ENCODE measurements around the gene TMEM192. TPM values are rescaled to one million over a fixed set of nuclear protein-coding genes. Genes with fewer than 3 reads are reported as not detected.

The TMEM192 gene
- total and polyA plus RNA-seq, 2 of the 4 experiments (the other 2 are of a cell fraction): 7.7 to 17.2 TPM

- dilution Hi-C loops (cut with HindIII; ENCODE audit: low sequenced_read_pairs, unreplicated experiment): no loop called here
- H3K14ac ChIP-seq (replicated peaks; ENCODE audit: low read depth, low read length): no peak overlapping the region
- H4K8ac ChIP-seq (ENCODE audit: low read depth in 2 of 2, low read length in 2 of 2): no peak overlapping the region
- no peaks in the 10 kb centered on the region for H3K36me3 ChIP-seq (ENCODE audit: control insufficient read depth, insufficient read depth, low read length)
- H2BK15ac ChIP-seq (ENCODE audit: low read depth, low read length): no peak overlapping the region
- H2AFZ ChIP-seq (replicated peaks; ENCODE audit: low read length, poor library complexity): no peak overlapping the region
- H3K9ac ChIP-seq (ENCODE audit: low read depth, low read length): no peak overlapping the region
- no peak for ATAC-seq (ENCODE audit: low read depth)
- WGBS, 2 experiments (ENCODE audit: extremely low coverage in 2 of 2, insufficient read length in 1 of 2): no CpG with 5 or more reads among the region's 3 CpGs
- POLR2A ChIA-PET (ENCODE audit: unreplicated experiment): no interaction called here
- no peak overlapping the region for H3K4me2 ChIP-seq (ENCODE audit: low read depth, low read length)
- no peaks in the 10 kb centered on the region for H3K9me1 ChIP-seq (ENCODE audit: insufficient read depth, low read length)
- H3K4me3 ChIP-seq (ENCODE audit: insufficient read depth, low read depth, low read length): no peak overlapping the region
- H2BK20ac ChIP-seq (ENCODE audit: low read depth, low read length): no peak overlapping the region
- no peak overlapping the region for H3K23ac ChIP-seq (ENCODE audit: low read depth, low read length)
- in situ Hi-C loops (cut with MboI; ENCODE audit: low sequenced_read_pairs): no loop called here
- no peak overlapping the region for H3K27ac ChIP-seq (ENCODE audit: insufficient read depth, low read length)
- no peaks in the 10 kb centered on the region for H3K4me1 ChIP-seq (ENCODE audit: control insufficient read depth, insufficient read depth, low read length)
- H3K56ac ChIP-seq (ENCODE audit: extremely low read depth, insufficient read depth, low read length): no peak overlapping the region
- no peak overlapping the region for H4K5ac ChIP-seq (ENCODE audit: low read depth, low read length)
- TF ChIP-seq MXI1 (IDR thresholded peaks at IDR 0.05; ENCODE audit: borderline replicate concordance, low read depth, low read length) (no peak), RAD21 (IDR thresholded peaks at IDR 0.05; ENCODE audit: low read length) (no peak), MAZ (IDR thresholded peaks at IDR 0.05; ENCODE audit: borderline replicate concordance, low read depth, low read length) (no peak), CHD1 (IDR thresholded peaks at IDR 0.05; ENCODE audit: low read depth, low read length) (no peak), FOS (IDR thresholded peaks at IDR 0.05; ENCODE audit: low read depth, low read length) (no peak), BHLHE40 (IDR thresholded peaks at IDR 0.05; ENCODE audit: low read depth, low read length) (no peak), POLR2A (IDR thresholded peaks at IDR 0.05; ENCODE audit: low read depth, low read length) (no peak), ELK1 (IDR thresholded peaks at IDR 0.05; ENCODE audit: borderline replicate concordance, low read depth, low read length) (no peak), CEBPB (IDR thresholded peaks at IDR 0.05; ENCODE audit: low read depth, low read length) (no peak), NFE2L2 (IDR thresholded peaks at IDR 0.05; ENCODE audit: low read depth, low read length) (no peak), MAFK (IDR thresholded peaks at IDR 0.05; ENCODE audit: low read depth, low read length) (no peak)
- TF ChIP-seq, protein P1, sequence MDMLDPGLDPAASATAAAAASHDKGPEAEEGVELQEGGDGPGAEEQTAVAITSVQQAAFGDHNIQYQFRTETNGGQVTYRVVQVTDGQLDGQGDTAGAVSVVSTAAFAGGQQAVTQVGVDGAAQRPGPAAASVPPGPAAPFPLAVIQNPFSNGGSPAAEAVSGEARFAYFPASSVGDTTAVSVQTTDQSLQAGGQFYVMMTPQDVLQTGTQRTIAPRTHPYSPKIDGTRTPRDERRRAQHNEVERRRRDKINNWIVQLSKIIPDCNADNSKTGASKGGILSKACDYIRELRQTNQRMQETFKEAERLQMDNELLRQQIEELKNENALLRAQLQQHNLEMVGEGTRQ (IDR thresholded peaks at IDR 0.05; ENCODE audit: low read depth, low read length): no peak
- no peak overlapping the region for H2BK5ac ChIP-seq (ENCODE audit: low read depth, low read length, poor library complexity, severe bottlenecking)
- no peak overlapping the region for H2AK9ac ChIP-seq (replicated peaks; ENCODE audit: low read depth, low read length, poor library complexity)
- H4K91ac ChIP-seq (ENCODE audit: insufficient read depth, low read depth, low read length): no peak overlapping the region
- no peak overlapping the region for H3K4ac ChIP-seq (ENCODE audit: low read depth, low read length)
- H3K9me3 ChIP-seq (ENCODE audit: control insufficient read depth, insufficient read depth, low read length): no peaks in the 10 kb centered on the region
- BruUV-seq (replicated peaks): no TSS peak
- H2BK120ac ChIP-seq (ENCODE audit: low read depth, low read length): no peak overlapping the region
- CTCF ChIA-PET: no interaction called here
- no peak for DNase-seq
- intact Hi-C loops (cut with micrococcal nuclease): no loop called here
- no peak overlapping the region for H3K18ac ChIP-seq (ENCODE audit: low read depth, low read length)
- no peak overlapping the region for H2AK5ac ChIP-seq (ENCODE audit: low read depth, low read length)
- no peaks in the 10 kb centered on the region for H4K20me1 ChIP-seq (ENCODE audit: insufficient read depth, low read length)
- no peaks in the 10 kb centered on the region for H3K79me1 ChIP-seq (ENCODE audit: low read depth in 1 of 2, low read length in 2 of 2)
- H3K27me3 ChIP-seq (ENCODE audit: control insufficient read depth, insufficient read depth, low read length): no peaks in the 10 kb centered on the region
These were observed 37.9 kb upstream of the TMEM192 start for GRCh38 chr4:165150545-165150944.

Data from IMR-90 (cell line).